Measurements from ENCODE around the gene TNIK.

GRCh38 chr3:171315919-171316318, 144.3 kb downstream of the TNIK start:
- no peak for TF ChIP-seq POLR2A (IDR thresholded peaks at IDR 0.05)
- no peak for TF ChIP-seq CTCF (IDR thresholded peaks at IDR 0.05)

Measured in uterus (tissue), 2 donors.